Putamen (tissue), 1 donor: Measurements from ENCODE around the gene SLC25A29.
"Not testable (repeated sequence)": the region's sequence is repeated elsewhere in the genome, so short reads cannot be mapped to it uniquely, and the experiment has no call there.

Source experiments
- DNase-seq: peaks from one replicate; pipeline ENCODE4 v3.0.0-alpha.2; 2016; ENCODE audit warnings: low spot score

Gene SLC25A29

GRCh38 chr14:100293497-100294212 lies 12.6 kb downstream of the SLC25A29 start:
- no peak for DNase-seq

GRCh38 chr14:100292776-100293461 lies 13.3 kb downstream of the SLC25A29 start:
- no peak for DNase-seq

GRCh38 chr14:100292301-100292775 lies 13.9 kb downstream of the SLC25A29 start:
- no peak for DNase-seq

GRCh38 chr14:100291305-100292075 lies 14.8 kb downstream of the SLC25A29 start:
- no peak for DNase-seq

- DNase-seq, result no peak
Observed at GRCh38 chr14:100290607-100291304, 15.5 kb downstream of the SLC25A29 start.

- no peak for DNase-seq
Observed at GRCh38 chr14:100289916-100290606, 16.2 kb downstream of the SLC25A29 start.

- DNase-seq, result no peak
Observed at GRCh38 chr14:100288382-100289185, 17.7 kb downstream of the SLC25A29 start.

- not testable (repeated sequence) for DNase-seq
Observed at GRCh38 chr14:100287998-100288295, 18.3 kb downstream of the SLC25A29 start.

- no peak for DNase-seq
Observed at GRCh38 chr14:100287202-100287997, 18.8 kb downstream of the SLC25A29 start.

GRCh38 chr14:100286484-100287191 lies 19.6 kb downstream of the SLC25A29 start:
- DNase-seq, result no peak

GRCh38 chr14:100285913-100286400 lies 20.3 kb downstream of the SLC25A29 start:
- DNase-seq, result no peak

- peak; percentile 62 for DNase-seq
Observed at GRCh38 chr14:100285021-100285912, 21.0 kb downstream of the SLC25A29 start.

- DNase-seq, result no peak
Observed at GRCh38 chr14:100283984-100284881, 22.0 kb downstream of the SLC25A29 start.

GRCh38 chr14:100283436-100283835 lies 22.8 kb downstream of the SLC25A29 start:
- DNase-seq, result not testable (repeated sequence)

GRCh38 chr14:100282766-100283419 lies 23.4 kb downstream of the SLC25A29 start:
- no peak for DNase-seq

GRCh38 chr14:100282083-100282350 lies 24.2 kb downstream of the SLC25A29 start:
- DNase-seq, result no peak
